ENCODE data around the gene RPS5. TPM values are rescaled to one million over a fixed set of nuclear protein-coding genes. Genes with fewer than 3 reads are reported as not detected.

Gene RPS5
- polyA plus RNA-seq, 1 donor (not counting 4 experiments of a cell fraction or from before 2014, with no cell fraction given) = 2,056 TPM

DNA sequence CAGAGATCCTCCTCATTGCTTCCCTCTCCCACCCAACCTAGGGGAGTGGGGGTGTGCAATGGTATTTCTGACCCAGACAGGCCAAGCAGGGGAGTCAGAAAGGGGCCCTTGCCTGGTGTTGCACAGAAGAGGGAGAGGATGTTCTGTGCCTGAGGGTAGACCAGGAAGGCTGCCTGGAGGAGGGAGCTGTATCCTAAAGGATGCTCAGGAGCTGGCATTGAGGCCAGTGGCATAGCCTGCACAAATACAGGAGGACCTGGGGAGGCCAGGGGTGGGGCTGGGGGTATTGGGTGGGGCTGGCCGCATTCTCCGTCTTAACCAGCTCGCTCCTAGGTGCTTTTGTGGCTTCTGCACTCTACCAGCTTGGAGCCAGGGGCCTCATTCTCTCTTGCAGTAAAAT is 12.8 kb downstream of the RPS5 start:
- H3K4me2 ChIP-seq (ENCODE audit: control insufficient read depth, extremely low read depth, insufficient read depth, low read depth, low read length) = no peak overlapping the region

DNA sequence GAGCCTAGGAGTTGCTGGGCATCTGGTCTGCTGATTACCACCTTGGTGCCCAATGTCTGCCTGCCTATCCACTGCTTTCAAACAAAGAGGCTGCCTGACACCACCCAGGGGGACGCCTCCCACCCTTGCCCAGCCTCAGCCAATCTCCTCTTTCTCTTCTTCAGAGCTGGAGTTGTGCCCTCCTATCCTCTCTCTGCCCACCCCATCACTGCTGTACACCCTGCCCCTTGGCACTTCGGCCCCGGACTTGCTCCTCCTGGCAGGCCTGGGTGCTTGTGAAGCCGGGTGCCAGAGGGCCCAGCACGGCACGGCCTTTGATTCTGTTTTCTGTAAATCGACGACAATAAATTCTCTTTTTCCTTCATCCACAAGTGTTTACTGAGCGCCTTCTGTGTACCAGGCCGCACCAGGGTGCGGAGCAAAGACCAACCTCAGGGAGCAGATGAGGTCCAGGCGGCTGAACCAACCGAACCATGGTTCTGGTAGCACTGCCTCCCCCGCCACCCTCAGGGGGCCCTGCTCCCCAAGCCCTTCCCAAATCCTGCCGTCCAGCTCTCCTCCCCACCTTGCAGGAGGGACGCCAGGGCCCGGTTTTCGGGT is 13.3 kb downstream of the RPS5 start:
- Histone ChIP-seq H3K4me3 (ENCODE audit: control insufficient read depth in 2 of 3, extremely low read depth in 1 of 3, insufficient read depth in 2 of 3, low read depth in 1 of 3, low read length in 3 of 3) (no peak overlapping the region), H3K4me1 (ENCODE audit: control insufficient read depth, extremely low read depth, insufficient read depth, low read length) (peaks cover 15% of the 10 kb centered on the region), H3K4me2 (ENCODE audit: control insufficient read depth, extremely low read depth, insufficient read depth, low read depth, low read length) (peak overlapping the region; percentile 65), H3K9ac (ENCODE audit: control insufficient read depth, extremely low read depth, insufficient read depth, low read length) (no peak overlapping the region), H3K9me3 (ENCODE audit: control insufficient read depth, low read depth, low read length) (no peaks in the 10 kb centered on the region), H4K20me1 (ENCODE audit: control insufficient read depth, extremely low read depth, insufficient read depth, low read length) (peaks cover 2% of the 10 kb centered on the region), H3K79me2 (ENCODE audit: control insufficient read depth, insufficient read depth, low read length) (peaks cover 5% of the 10 kb centered on the region), H3K36me3 (ENCODE audit: control insufficient read depth in 2 of 2, extremely low read depth in 1 of 2, insufficient read depth in 2 of 2, low read length in 2 of 2) (no peaks in the 10 kb centered on the region), H3K27ac (ENCODE audit: control insufficient read depth, insufficient read depth, low read length) (no peak overlapping the region), H3K27me3 (ENCODE audit: control insufficient read depth, extremely low read depth, insufficient read depth, low read length) (no peaks in the 10 kb centered on the region), H3K9me1 (ENCODE audit: control insufficient read depth, extremely low read depth, insufficient read depth, low read length) (no peaks in the 10 kb centered on the region), H2AFZ (ENCODE audit: control insufficient read depth, low read length) (peak overlapping the region; percentile 43)
- dilution Hi-C loops (cut with MboI; ENCODE audit: extremely low pct_ligation_motif_present, low sequenced_read_pairs) = no loop called here
- DNase-seq (ENCODE audit: low read depth, low spot score) (no peak), FAIRE-seq (no peak)
- TF ChIP-seq CTCF (optimal IDR thresholded peaks at IDR 0.05 in 1 of 3, IDR thresholded peaks at IDR 0.05 in 1 of 3, conservative IDR thresholded peaks at IDR 0.05 in 1 of 3; ENCODE audit: extremely low read depth in 1 of 3, insufficient read depth in 2 of 3, low read length in 3 of 3) = no peak
- TF ChIP-seq EZH2 (IDR thresholded peaks at IDR 0.05; ENCODE audit: low read length) = no peak

More for the DNA sequence above, 12.8 kb downstream of the RPS5 start:
- no peak overlapping the region for H3K27ac ChIP-seq (ENCODE audit: control insufficient read depth, insufficient read depth, low read length)
- no peaks in the 10 kb centered on the region for H3K9me1 ChIP-seq (ENCODE audit: control insufficient read depth, extremely low read depth, insufficient read depth, low read length)
- H3K36me3 ChIP-seq (ENCODE audit: control insufficient read depth in 2 of 2, extremely low read depth in 1 of 2, insufficient read depth in 2 of 2, low read length in 2 of 2) = peaks cover 0 to 3% of the 10 kb centered on the region in 2 experiments
- H3K9ac ChIP-seq (ENCODE audit: control insufficient read depth, extremely low read depth, insufficient read depth, low read length) = no peak overlapping the region
- no peak overlapping the region for H3K4me3 ChIP-seq (ENCODE audit: control insufficient read depth in 2 of 3, extremely low read depth in 1 of 3, insufficient read depth in 2 of 3, low read depth in 1 of 3, low read length in 3 of 3)
- dilution Hi-C loops (cut with MboI; ENCODE audit: extremely low pct_ligation_motif_present, low sequenced_read_pairs) = no loop called here
- no peaks in the 10 kb centered on the region for H3K9me3 ChIP-seq (ENCODE audit: control insufficient read depth, low read depth, low read length)
- no peaks in the 10 kb centered on the region for H3K27me3 ChIP-seq (ENCODE audit: control insufficient read depth, extremely low read depth, insufficient read depth, low read length)
- no peak for FAIRE-seq
- H4K20me1 ChIP-seq (ENCODE audit: control insufficient read depth, extremely low read depth, insufficient read depth, low read length) = peaks cover 6% of the 10 kb centered on the region
- DNase-seq (ENCODE audit: low read depth, low spot score) = no peak
- no peak overlapping the region for H2AFZ ChIP-seq (ENCODE audit: control insufficient read depth, low read length)
- H3K79me2 ChIP-seq (ENCODE audit: control insufficient read depth, insufficient read depth, low read length) = peaks cover 5% of the 10 kb centered on the region
- TF ChIP-seq EZH2 (IDR thresholded peaks at IDR 0.05; ENCODE audit: low read length) = no peak
- TF ChIP-seq CTCF (optimal IDR thresholded peaks at IDR 0.05 in 1 of 3, IDR thresholded peaks at IDR 0.05 in 1 of 3, conservative IDR thresholded peaks at IDR 0.05 in 1 of 3; ENCODE audit: extremely low read depth in 1 of 3, insufficient read depth in 2 of 3, low read length in 3 of 3) = no peak
- peaks cover 21% of the 10 kb centered on the region for H3K4me1 ChIP-seq (ENCODE audit: control insufficient read depth, extremely low read depth, insufficient read depth, low read length)

Data from keratinocyte (primary cell).